ENCODE measurements around the gene KATNAL1. TPM values are rescaled to one million over a fixed set of nuclear protein-coding genes. Genes with fewer than 3 reads are reported as not detected.

KATNAL1 gene
- total RNA-seq, 1 experiment from 2014 or later = 6.1 TPM

GRCh38 chr13:30173303-30173610, 134.1 kb downstream of the KATNAL1 start:
- Mint-ChIP-seq H3K4me3 (ENCODE audit: unreplicated experiment) (no peak overlapping the region), H3K36me3 (ENCODE audit: insufficient read depth, unreplicated experiment) (no peaks in the 10 kb centered on the region), H3K27me3 (ENCODE audit: insufficient read depth, unreplicated experiment) (no peaks in the 10 kb centered on the region), H3K9me3 (ENCODE audit: unreplicated experiment) (no peaks in the 10 kb centered on the region), H3K4me1 (ENCODE audit: insufficient read depth, unreplicated experiment) (no peaks in the 10 kb centered on the region), H3K27ac (ENCODE audit: low read depth, unreplicated experiment) (no peak overlapping the region)
- TF ChIP-seq CTCF (IDR thresholded peaks at IDR 0.05; ENCODE audit: unreplicated experiment) = no peak
- no peak for DNase-seq (ENCODE audit: unreplicated experiment)
- intact Hi-C loops (cut with micrococcal nuclease) = no loop called here
- CTCF ChIA-PET = interaction anchor here (1.0 to 2.4 kb wide), 2 partner anchors 15 to 41 kb away, joined by 3 to 9 read pairs; no protein-coding TSS in a partner anchor
- no TSS peak for BruUV-seq (replicated peaks)
- POLR2A ChIA-PET = interaction anchor here (0.7 kb wide), 1 partner anchor 1678 kb away, joined by 3 read pairs; no protein-coding TSS in a partner anchor

GRCh38 chr13:30172593-30173302, 134.6 kb downstream of the KATNAL1 start:
- intact Hi-C loops (cut with micrococcal nuclease) = no loop called here
- no peaks in the 10 kb centered on the region for H3K27me3 Mint-ChIP-seq (ENCODE audit: insufficient read depth, unreplicated experiment)
- no peak for DNase-seq (ENCODE audit: unreplicated experiment)
- no peaks in the 10 kb centered on the region for H3K4me1 Mint-ChIP-seq (ENCODE audit: insufficient read depth, unreplicated experiment)
- ChIA-PET POLR2A (interaction anchor here (0.7 kb wide), 1 partner anchor 1678 kb away, joined by 3 read pairs; no protein-coding TSS in a partner anchor), CTCF (interaction anchor here (1.0 to 2.4 kb wide), 2 partner anchors 14 to 40 kb away, joined by 3 to 9 read pairs; no protein-coding TSS in a partner anchor)
- H3K27ac Mint-ChIP-seq (ENCODE audit: low read depth, unreplicated experiment) = no peak overlapping the region
- no peak for TF ChIP-seq CTCF (IDR thresholded peaks at IDR 0.05; ENCODE audit: unreplicated experiment)
- no TSS peak for BruUV-seq (replicated peaks)
- H3K4me3 Mint-ChIP-seq (ENCODE audit: unreplicated experiment) = no peak overlapping the region
- no peaks in the 10 kb centered on the region for H3K9me3 Mint-ChIP-seq (ENCODE audit: unreplicated experiment)
- H3K36me3 Mint-ChIP-seq (ENCODE audit: insufficient read depth, unreplicated experiment) = no peaks in the 10 kb centered on the region

GRCh38 chr13:30170569-30170968, 136.8 kb downstream of the KATNAL1 start:
- TF ChIP-seq CTCF (IDR thresholded peaks at IDR 0.05; ENCODE audit: unreplicated experiment) = no peak
- DNase-seq (ENCODE audit: unreplicated experiment) = no peak
- BruUV-seq (replicated peaks) = no TSS peak
- no peak overlapping the region for H3K4me3 Mint-ChIP-seq (ENCODE audit: unreplicated experiment)
- no peaks in the 10 kb centered on the region for H3K4me1 Mint-ChIP-seq (ENCODE audit: insufficient read depth, unreplicated experiment)
- H3K36me3 Mint-ChIP-seq (ENCODE audit: insufficient read depth, unreplicated experiment) = no peaks in the 10 kb centered on the region
- ChIA-PET CTCF (no interaction called here), POLR2A (interaction anchor here (0.7 kb wide), 2 partner anchors 45 to 620 kb away, joined by 3 read pairs; no protein-coding TSS in a partner anchor)
- H3K27me3 Mint-ChIP-seq (ENCODE audit: insufficient read depth, unreplicated experiment) = no peaks in the 10 kb centered on the region
- H3K27ac Mint-ChIP-seq (ENCODE audit: low read depth, unreplicated experiment) = no peak overlapping the region
- intact Hi-C loops (cut with micrococcal nuclease) = no loop called here
- H3K9me3 Mint-ChIP-seq (ENCODE audit: unreplicated experiment) = no peaks in the 10 kb centered on the region

GRCh38 chr13:30169442-30169841, 137.9 kb downstream of the KATNAL1 start:
- Mint-ChIP-seq H3K4me1 (ENCODE audit: insufficient read depth, unreplicated experiment) (no peaks in the 10 kb centered on the region), H3K27me3 (ENCODE audit: insufficient read depth, unreplicated experiment) (no peaks in the 10 kb centered on the region), H3K9me3 (ENCODE audit: unreplicated experiment) (no peaks in the 10 kb centered on the region), H3K27ac (ENCODE audit: low read depth, unreplicated experiment) (no peak overlapping the region), H3K4me3 (ENCODE audit: unreplicated experiment) (no peak overlapping the region), H3K36me3 (ENCODE audit: insufficient read depth, unreplicated experiment) (no peaks in the 10 kb centered on the region)
- no peak for TF ChIP-seq CTCF (IDR thresholded peaks at IDR 0.05; ENCODE audit: unreplicated experiment)
- BruUV-seq (replicated peaks) = no TSS peak
- ChIA-PET POLR2A (interaction anchor here (0.6 to 1.1 kb wide), 3 partner anchors 57 to 426 kb away, joined by 3 to 4 read pairs (median 3); no protein-coding TSS in a partner anchor), CTCF (interaction anchor here (0.9 to 1.3 kb wide), 2 partner anchors 11 to 37 kb away, joined by 4 to 6 read pairs; no protein-coding TSS in a partner anchor)
- intact Hi-C loops (cut with micrococcal nuclease) = no loop called here
- no peak for DNase-seq (ENCODE audit: unreplicated experiment)
